HepG2 (cell line): ENCODE results near the gene TSC22D1. TPM values are rescaled to one million over a fixed set of nuclear protein-coding genes. Genes with fewer than 3 reads are reported as not detected.
A peak's percentile ranks its signal among the peaks of the same experiment; 100 is the strongest.

Experiments used
- ARNT ChIP-seq: fragments of 450-650 bp; IDR thresholded peaks from 2 replicates; pipeline ENCODE4 v1.6.1; 2017
- BHLHE40 ChIP-seq: IDR thresholded peaks from 2 replicates; pipeline ENCODE4 v1.6.1; 2011; ENCODE audit warnings: low read length, improper control_type of control experiment
- BRCA1 ChIP-seq: sonication (generic); formaldehyde crosslinking; IDR thresholded peaks from 2 replicates; pipeline ENCODE4 v1.4.0; 2020; ENCODE audit warnings: missing genetic modification reagents
- ERF ChIP-seq: IDR thresholded peaks from 2 replicates; pipeline ENCODE4 v1.6.1; 2018; ENCODE audit warnings: missing biosample characterization, missing genetic modification reagents
- GTF2F1 ChIP-seq: fragments of 150-350 bp; IDR thresholded peaks from 2 replicates; pipeline ENCODE4 v1.6.1; 2014; ENCODE audit warnings: low read length
- HIVEP1 ChIP-seq: sonication (generic); formaldehyde crosslinking; IDR thresholded peaks from 2 replicates; pipeline ENCODE4 v1.4.0; 2020; ENCODE audit warnings: mild to moderate bottlenecking, missing genetic modification reagents
- HOMEZ ChIP-seq: IDR thresholded peaks from 2 replicates; pipeline ENCODE4 v1.6.1; 2016; ENCODE audit warnings: low read depth
- KDM5B ChIP-seq: sonication (generic); formaldehyde crosslinking; IDR thresholded peaks from 2 replicates; pipeline ENCODE4 v1.4.0; 2020; ENCODE audit warnings: missing genetic modification reagents, mild to moderate bottlenecking, borderline replicate concordance
- KMT2A ChIP-seq: sonication (generic); formaldehyde crosslinking; IDR thresholded peaks from 2 replicates; pipeline ENCODE4 v1.4.0; 2020; ENCODE audit warnings: missing genetic modification reagents
- MAZ ChIP-seq, 2 experiments: sonication (generic) in 1 of 2; formaldehyde crosslinking in 1 of 2; IDR thresholded peaks; 2 replicates each; pipeline versions ENCODE4 v1.5.0 to v1.6.1; 2012 to 2020; ENCODE audit warnings: low read depth in 2 of 2, mild to moderate bottlenecking in 2 of 2, borderline replicate concordance in 1 of 2, improper control_type of control experiment in 1 of 2, low read length in 1 of 2, missing genetic modification reagents in 1 of 2, moderate library complexity in 1 of 2
- MYC ChIP-seq: sonication (generic); formaldehyde crosslinking; IDR thresholded peaks from 2 replicates; pipeline ENCODE4 v1.9.0; 2021; ENCODE audit warnings: missing genetic modification reagents, borderline replicate concordance
- PATZ1 ChIP-seq: sonication (generic); formaldehyde crosslinking; IDR thresholded peaks from 2 replicates; pipeline ENCODE4 v1.4.0; 2020; ENCODE audit warnings: missing genetic modification reagents
- PRDM15 ChIP-seq: sonication (generic); formaldehyde crosslinking; IDR thresholded peaks from 2 replicates; pipeline ENCODE4 v1.4.0; 2020; ENCODE audit warnings: missing genetic modification reagents
- RBFOX2 ChIP-seq: fragments of 200-400 bp; formaldehyde crosslinking; IDR thresholded peaks from 2 replicates; pipeline ENCODE4 v1.6.1; 2017; ENCODE audit warnings: low read depth, mild to moderate bottlenecking, low read length
- RFX5 ChIP-seq: IDR thresholded peaks from 2 replicates; pipeline ENCODE4 v1.6.1; 2011; ENCODE audit warnings: low read depth, low read length, improper control_type of control experiment
- RFXAP ChIP-seq: sonication (generic); formaldehyde crosslinking; IDR thresholded peaks from 2 replicates; pipeline ENCODE4 v1.4.0; 2020; ENCODE audit warnings: missing genetic modification reagents, borderline replicate concordance
- RXRB ChIP-seq: IDR thresholded peaks from 2 replicates; pipeline ENCODE4 v1.6.1; 2016; ENCODE audit warnings: borderline replicate concordance, missing genetic modification reagents, missing compliant biosample characterization
- SATB2 ChIP-seq: sonication (generic); formaldehyde crosslinking; IDR thresholded peaks from 2 replicates; pipeline ENCODE4 v1.5.0; 2020; ENCODE audit warnings: missing genetic modification reagents
- SIX1 ChIP-seq: sonication (generic); formaldehyde crosslinking; IDR thresholded peaks from 2 replicates; pipeline ENCODE4 v1.4.0; 2020; ENCODE audit warnings: missing genetic modification reagents, borderline replicate concordance
- ZFX ChIP-seq: sonication (generic); formaldehyde crosslinking; IDR thresholded peaks from 2 replicates; pipeline ENCODE4 v1.4.0; 2020; ENCODE audit warnings: mild to moderate bottlenecking, low read depth, missing genetic modification reagents, moderate library complexity
- ZNF430 ChIP-seq: sonication (generic); formaldehyde crosslinking; IDR thresholded peaks from 2 replicates; pipeline ENCODE4 v1.9.0; 2021; ENCODE audit warnings: mild to moderate bottlenecking, missing genetic modification reagents
- ZNF788 ChIP-seq: sonication (generic); formaldehyde crosslinking; IDR thresholded peaks from 2 replicates; pipeline ENCODE4 v1.5.0; 2020; ENCODE audit warnings: mild to moderate bottlenecking, missing genetic modification reagents, borderline replicate concordance
- ZNF879 ChIP-seq: sonication (generic); formaldehyde crosslinking; IDR thresholded peaks from 2 replicates; pipeline ENCODE4 v1.8.1; 2023; ENCODE audit warnings: missing genetic modification reagents
- polyA plus RNA-seq, 8 experiments: library from polyadenylated mRNA; depleted of rRNA in 3 of 8; stranded (reverse) in 7 of 8; unstranded in 1 of 8; fragments of >200 nt; fragmentation: Illumina TruSeq in 4 of 8; extraction: Trizol in 4 of 8; gene quantifications; 2 replicates each; pipeline versions ENCODE4 v1.2.1 to v1.2.3, GENCODE V29; 2011 to 2016; ENCODE audit warnings: low read depth in 4 of 8, missing spikeins in 1 of 8, mixed read lengths in 1 of 8; ENCODE audit not compliant: insufficient read depth in 1 of 8
- total RNA-seq, 5 experiments: library from RNA; depleted of rRNA; stranded (reverse); fragments of >200 nt; fragmentation: Illumina TruSeq; extraction: Trizol; gene quantifications; 2 replicates each; pipeline ENCODE4 v1.2.3, GENCODE V29; 2016; ENCODE audit warnings: low read depth in 1 of 5

Gene TSC22D1
- total and polyA plus RNA-seq, 2 of the 13 experiments (the other 11 are each of a cell fraction or from before 2014, with no cell fraction given), result 18.4 to 35.7 TPM

GRCh38 chr13:44436589-44437337 is 139.4 kb downstream of the TSC22D1 start (continued):
- peak; percentile 77 for TF ChIP-seq PATZ1 (CRISPR knock-in tag)
- no peak; the same call in 1 of the 2 replicates for TF ChIP-seq KMT2A
- TF ChIP-seq ARNT, result no peak
- no peak for TF ChIP-seq HIVEP1 (CRISPR knock-in tag)
- peak; percentile 55 for TF ChIP-seq ZFX
- peak; percentile 31; the same call in 1 of the 2 replicates for TF ChIP-seq ERF (CRISPR knock-in tag)
- TF ChIP-seq RBFOX2, result peak; percentile 76
- peak; percentile 65; the same call in 1 of the 2 replicates for TF ChIP-seq GTF2F1
- TF ChIP-seq BRCA1, result no peak
- no peak for TF ChIP-seq RXRB (CRISPR knock-in tag)
- TF ChIP-seq ZNF879 (CRISPR knock-in tag), result no peak
- peak; percentile 58 for TF ChIP-seq RFXAP
- peak; percentile 55; the same call in 1 of the 2 replicates for TF ChIP-seq BHLHE40
- TF ChIP-seq HOMEZ (CRISPR knock-in tag), result no peak
- peak; percentile 72; the same call in 1 of the 2 replicates for TF ChIP-seq ZNF430 (CRISPR knock-in tag)
- TF ChIP-seq MYC (CRISPR knock-in tag), result peak; percentile 40; the same call in 1 of the 2 replicates
- peak; percentile 79; the same call in 1 of the 2 replicates for TF ChIP-seq MAZ (IDR thresholded peaks at IDR 0.05; ENCODE audit: borderline replicate concordance, low read depth, low read length)
- TF ChIP-seq MAZ (CRISPR knock-in tag; IDR thresholded peaks at IDR 0.05; ENCODE audit: low read depth), result no peak
- 0 out of 2 replicates have a peak, but pooled peaks have one; percentile 68 for TF ChIP-seq RFX5
- no peak for TF ChIP-seq SATB2 (CRISPR knock-in tag)
- TF ChIP-seq KDM5B, result peak; percentile 63; the same call in 1 of the 2 replicates
- TF ChIP-seq ZNF788, result peak; percentile 21; the same call in 1 of the 2 replicates
- peak; percentile 77 for TF ChIP-seq PRDM15 (CRISPR knock-in tag)
- TF ChIP-seq SIX1, result 0 out of 2 replicates have a peak, but pooled peaks have one; percentile 34
